ENCODE results near the gene NSL1.
"Not testable (repeated sequence)": the region's sequence is repeated elsewhere in the genome, so short reads cannot be mapped to it uniquely, and the experiment has no call there.

NSL1 gene

DNA sequence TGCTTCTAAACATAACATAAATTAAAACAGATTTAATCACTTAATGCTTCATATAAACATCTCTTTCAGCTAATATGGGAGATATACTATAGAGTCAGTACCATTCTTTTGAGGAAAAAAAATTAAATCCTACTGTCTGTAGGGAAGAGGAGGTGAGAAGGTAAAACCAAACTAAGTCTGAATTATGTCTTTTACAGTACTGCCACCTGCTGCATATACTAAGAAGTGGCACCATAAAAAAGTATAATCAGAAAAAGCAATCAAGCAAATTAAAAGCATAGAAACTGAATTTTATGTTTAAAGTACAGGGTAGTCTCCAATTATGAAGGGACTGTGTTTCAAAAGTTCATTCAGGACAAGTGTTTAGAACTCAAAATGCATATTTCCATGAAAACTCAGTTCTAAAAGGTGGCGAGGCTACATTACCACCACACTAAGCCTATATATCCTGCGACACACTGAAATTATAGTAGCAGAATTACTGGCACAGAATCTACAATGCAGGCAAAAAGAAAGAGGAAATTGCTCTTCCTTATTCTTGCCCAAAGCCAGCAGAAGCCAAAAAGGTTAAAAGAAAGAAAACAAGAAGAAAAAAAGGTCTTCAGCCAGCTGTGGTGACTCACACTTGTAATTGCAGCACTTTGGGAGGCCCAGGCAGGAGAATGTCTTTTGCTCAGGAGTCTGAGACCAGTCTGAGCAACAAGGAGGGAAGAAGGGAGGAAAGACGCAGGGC lies 9.0 kb downstream of the NSL1 start:
- no peak for DNase-seq (ENCODE audit: low spot score)

DNA sequence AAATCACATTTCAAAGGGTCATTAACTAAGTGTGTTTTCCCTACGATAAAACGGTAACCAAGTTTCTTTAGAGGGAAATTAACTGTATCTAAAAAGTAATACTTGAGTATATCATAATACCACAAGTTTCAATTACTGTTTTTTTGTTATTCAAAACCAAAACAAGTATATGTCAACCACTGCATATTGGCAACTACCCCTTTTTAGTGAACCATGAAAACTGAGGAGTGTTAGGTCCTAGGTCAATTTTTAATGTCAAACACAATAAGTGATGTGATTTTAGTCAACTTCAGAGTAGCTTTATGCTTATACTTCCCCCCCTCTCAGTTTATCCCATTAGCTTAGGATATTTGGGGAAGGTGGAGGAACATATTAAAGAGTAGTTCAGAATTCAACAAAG lies 10.4 kb downstream of the NSL1 start:
- no peak for DNase-seq (ENCODE audit: low spot score)

DNA sequence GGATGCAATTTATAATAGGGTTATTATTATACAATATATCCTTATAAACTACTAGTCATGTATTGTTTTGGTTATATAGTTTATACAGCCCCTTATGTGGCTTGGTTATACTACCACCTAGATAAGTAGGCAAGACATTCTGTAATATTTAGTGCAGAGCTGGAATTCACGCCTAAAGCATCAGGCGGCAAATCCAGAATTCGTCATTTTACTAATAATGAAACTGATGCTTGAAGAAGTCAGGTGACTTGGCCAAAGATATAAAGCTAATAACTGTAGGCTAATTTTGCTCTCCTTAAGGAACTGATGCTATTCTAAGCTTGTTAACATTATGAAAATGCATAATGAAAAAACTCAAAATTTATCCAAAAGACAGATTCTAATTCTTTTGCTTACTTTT lies 10.8 kb downstream of the NSL1 start:
- no peak for DNase-seq (ENCODE audit: low spot score)

GRCh38 chr1:212779086-212779485 lies 12.5 kb downstream of the NSL1 start:
- DNase-seq (ENCODE audit: low spot score): not testable (repeated sequence)

DNA sequence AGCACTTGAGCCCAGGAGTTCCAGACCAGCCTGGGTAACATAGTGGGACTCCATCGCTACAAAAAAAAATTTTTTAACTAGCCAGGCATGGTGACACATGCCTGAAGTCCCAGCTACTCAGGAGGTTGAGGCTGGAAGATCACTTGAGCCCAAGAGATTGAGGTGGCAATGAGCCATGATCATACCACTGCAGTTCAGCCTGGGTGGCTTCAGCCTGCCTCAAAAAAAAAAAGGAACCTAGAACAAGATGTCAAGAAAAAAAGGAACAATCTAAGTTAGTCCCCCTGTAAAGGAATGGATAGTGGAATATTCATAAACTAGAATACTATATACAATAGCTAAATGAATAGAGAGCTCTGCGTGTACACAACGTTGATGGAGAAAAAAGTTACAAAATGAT lies 14.4 kb downstream of the NSL1 start:
- DNase-seq (ENCODE audit: low spot score): no peak

DNA sequence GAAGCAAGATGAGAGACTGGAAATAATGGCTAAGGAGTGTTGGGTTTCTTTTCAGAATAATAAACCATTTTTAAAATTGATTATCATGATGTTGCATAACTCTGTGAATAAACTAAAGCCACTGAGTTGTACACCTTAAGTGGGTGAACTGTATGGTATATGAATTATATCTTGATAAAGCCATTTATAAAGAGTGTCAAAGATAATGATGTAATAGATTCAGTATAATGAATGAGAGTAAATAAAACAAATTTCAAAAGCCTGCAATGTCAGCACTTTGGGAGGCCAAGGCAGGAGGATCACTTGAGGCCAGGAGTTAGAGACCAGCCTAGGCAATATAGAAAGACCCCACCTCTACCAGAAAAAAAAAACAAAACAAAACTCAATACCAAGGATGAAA lies 16.3 kb downstream of the NSL1 start:
- DNase-seq (ENCODE audit: low spot score): no peak

- DNase-seq (ENCODE audit: low spot score): no peak
These were observed 17.0 kb downstream of the NSL1 start for GRCh38 chr1:212774584-212774983.

GRCh38 chr1:212773011-212773410 lies 18.6 kb downstream of the NSL1 start:
- DNase-seq (ENCODE audit: low spot score): no peak

- DNase-seq (ENCODE audit: low spot score): no peak
These were observed 20.2 kb downstream of the NSL1 start for GRCh38 chr1:212771341-212771740.

- no peak for DNase-seq (ENCODE audit: low spot score)
These were observed 22.0 kb downstream of the NSL1 start for GRCh38 chr1:212769459-212770167.

DNA sequence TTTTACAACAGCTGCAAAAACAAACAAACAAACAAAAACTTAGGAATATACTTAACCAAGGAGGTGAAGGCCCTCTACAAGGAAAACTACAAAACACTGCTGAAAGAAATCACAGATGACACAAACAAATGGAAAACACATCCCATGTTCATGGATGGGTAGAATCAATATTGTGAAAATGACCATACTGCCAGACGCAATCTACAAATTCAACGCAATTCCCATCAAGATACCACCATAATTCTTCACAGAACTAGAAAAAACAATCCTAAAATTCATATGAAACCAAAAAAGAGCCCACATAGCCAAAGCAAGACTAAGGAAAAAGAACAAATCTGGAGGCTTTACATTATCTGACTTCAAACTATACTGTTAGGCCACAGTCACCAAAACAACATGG lies 24.8 kb downstream of the NSL1 start:
- not testable (repeated sequence) for DNase-seq (ENCODE audit: low spot score)

GRCh38 chr1:212764718-212765281 lies 26.8 kb downstream of the NSL1 start:
- DNase-seq (ENCODE audit: low spot score): not testable (repeated sequence)

GRCh38 chr1:212762839-212763238 lies 28.7 kb downstream of the NSL1 start:
- no peak for DNase-seq (ENCODE audit: low spot score)

DNA sequence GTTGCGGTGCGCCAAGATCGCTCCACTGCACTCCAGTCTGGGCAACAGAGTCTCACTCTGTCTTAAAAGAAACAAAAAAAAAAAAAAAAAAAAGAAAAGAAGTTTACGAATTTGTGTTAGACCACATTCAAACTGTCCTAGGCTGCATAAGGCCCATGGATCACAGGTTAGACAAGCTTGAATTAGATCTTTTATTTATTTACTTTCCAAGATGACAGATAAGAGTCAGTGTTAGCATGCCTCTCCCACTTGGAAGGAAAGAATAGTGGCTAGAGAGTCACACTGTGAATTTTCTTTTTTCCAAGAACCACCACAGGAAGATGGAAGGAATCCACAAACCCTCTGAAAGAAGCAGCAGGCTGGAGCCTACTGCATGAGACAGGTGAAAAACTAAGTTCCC lies 29.3 kb downstream of the NSL1 start:
- no peak for DNase-seq (ENCODE audit: low spot score)

GRCh38 chr1:212760126-212760823 lies 31.3 kb downstream of the NSL1 start:
- peak; percentile 15 for DNase-seq (ENCODE audit: low spot score)

- no peak for DNase-seq (ENCODE audit: low spot score)
These were observed 31.9 kb downstream of the NSL1 start for GRCh38 chr1:212759683-212760082.

GRCh38 chr1:212754680-212755079 lies 36.9 kb downstream of the NSL1 start:
- no peak for DNase-seq (ENCODE audit: low spot score)

- peak; percentile 14 for DNase-seq (ENCODE audit: low spot score)
These were observed 37.4 kb downstream of the NSL1 start for GRCh38 chr1:212754193-212754592.

DNA sequence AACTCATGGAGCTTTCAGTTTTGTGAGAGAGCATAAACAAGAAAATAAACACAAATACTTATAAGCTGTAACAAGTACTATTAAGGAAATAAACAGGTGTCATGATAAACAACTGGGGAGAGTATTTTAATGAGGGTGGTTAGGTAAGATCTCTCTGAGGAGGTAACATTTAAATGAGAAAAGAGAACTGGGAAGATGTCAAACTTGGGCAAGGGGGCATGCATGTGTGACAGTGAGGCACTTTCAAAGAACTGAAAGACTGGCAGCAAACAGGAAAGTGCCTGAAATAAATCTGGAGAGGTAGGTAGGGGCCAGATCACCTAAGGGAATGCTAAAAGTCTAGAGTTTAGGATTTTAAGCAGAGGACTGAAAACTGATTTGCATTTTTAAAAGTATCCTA lies 37.8 kb downstream of the NSL1 start:
- DNase-seq (ENCODE audit: low spot score): no peak

GRCh38 chr1:212752934-212753497 lies 38.6 kb downstream of the NSL1 start:
- DNase-seq (ENCODE audit: low spot score): no peak

- no peak for DNase-seq (ENCODE audit: low spot score)
These were observed 39.2 kb downstream of the NSL1 start for GRCh38 chr1:212752252-212752933.
